ENCODE results near the gene TNNC2. TPM values are rescaled to one million over a fixed set of nuclear protein-coding genes. Genes with fewer than 3 reads are reported as not detected.

The TNNC2 gene
- total RNA-seq, 6 experiments from 2014 or later: not detected

DNA sequence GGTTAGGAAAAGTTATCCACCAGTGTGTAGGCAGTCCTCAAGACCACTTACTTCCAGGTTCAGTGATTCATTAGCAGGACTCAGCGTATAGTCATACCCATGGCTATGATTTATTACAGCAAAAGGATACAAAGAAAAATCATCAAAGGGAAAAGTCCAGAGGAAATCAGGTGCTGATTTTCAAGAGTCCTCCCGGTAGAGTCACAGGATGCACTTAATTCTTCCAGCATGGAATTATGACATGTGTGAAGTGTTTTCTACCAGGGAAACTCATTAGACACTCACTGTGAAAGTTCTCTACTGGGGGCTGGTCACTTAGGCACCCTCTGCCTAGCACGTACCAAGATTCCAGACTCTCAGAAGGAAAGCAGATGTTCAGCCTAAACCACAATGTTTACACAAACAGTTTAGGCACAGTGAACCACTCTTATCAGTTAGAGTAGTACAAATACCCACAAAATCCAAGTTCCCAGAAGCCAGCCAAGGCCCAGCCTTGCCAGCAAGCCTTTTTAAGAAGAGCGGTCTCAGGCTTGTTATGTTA, 45.7 kb downstream of the TNNC2 start:
- peaks cover 58% of the 10 kb centered on the region for H3K4me1 Mint-ChIP-seq (ENCODE audit: low read depth)
- TF ChIP-seq, protein P1, sequence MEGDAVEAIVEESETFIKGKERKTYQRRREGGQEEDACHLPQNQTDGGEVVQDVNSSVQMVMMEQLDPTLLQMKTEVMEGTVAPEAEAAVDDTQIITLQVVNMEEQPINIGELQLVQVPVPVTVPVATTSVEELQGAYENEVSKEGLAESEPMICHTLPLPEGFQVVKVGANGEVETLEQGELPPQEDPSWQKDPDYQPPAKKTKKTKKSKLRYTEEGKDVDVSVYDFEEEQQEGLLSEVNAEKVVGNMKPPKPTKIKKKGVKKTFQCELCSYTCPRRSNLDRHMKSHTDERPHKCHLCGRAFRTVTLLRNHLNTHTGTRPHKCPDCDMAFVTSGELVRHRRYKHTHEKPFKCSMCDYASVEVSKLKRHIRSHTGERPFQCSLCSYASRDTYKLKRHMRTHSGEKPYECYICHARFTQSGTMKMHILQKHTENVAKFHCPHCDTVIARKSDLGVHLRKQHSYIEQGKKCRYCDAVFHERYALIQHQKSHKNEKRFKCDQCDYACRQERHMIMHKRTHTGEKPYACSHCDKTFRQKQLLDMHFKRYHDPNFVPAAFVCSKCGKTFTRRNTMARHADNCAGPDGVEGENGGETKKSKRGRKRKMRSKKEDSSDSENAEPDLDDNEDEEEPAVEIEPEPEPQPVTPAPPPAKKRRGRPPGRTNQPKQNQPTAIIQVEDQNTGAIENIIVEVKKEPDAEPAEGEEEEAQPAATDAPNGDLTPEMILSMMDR (IDR thresholded peaks at IDR 0.05): no peak
- H3K4me3 Mint-ChIP-seq: peak overlapping the region; percentile 18
- H3K27me3 Mint-ChIP-seq (ENCODE audit: insufficient read depth): peaks cover 2% of the 10 kb centered on the region
- H3K36me3 Mint-ChIP-seq (ENCODE audit: low read depth): no peaks in the 10 kb centered on the region
- H3K27ac Mint-ChIP-seq: peak overlapping the region; percentile 96
- H3K9me3 Mint-ChIP-seq: no peaks in the 10 kb centered on the region
- peak; percentile 90 for DNase-seq

DNA sequence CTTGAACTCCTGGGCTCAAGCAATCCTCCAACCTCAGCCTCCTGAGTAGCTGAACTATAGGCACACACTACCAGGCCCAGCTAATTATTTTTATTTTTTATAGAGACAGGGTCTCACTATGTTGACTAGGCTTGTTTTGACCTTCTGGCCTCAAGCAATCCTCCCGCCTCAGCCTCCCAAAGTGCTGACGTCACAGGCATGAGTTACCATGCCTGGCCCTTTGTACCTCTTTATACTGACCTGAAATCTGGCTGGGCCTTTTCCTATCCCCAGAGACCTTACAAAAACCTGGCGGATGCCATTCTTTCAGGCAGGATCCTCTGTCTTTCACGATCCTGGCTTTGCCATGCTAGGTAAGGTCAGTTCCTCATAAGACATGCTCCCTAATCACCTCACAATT, 47.0 kb downstream of the TNNC2 start:
- TF ChIP-seq, protein P1 (IDR thresholded peaks at IDR 0.05): no peak
- DNase-seq: no peak
- Mint-ChIP-seq H3K4me1 (ENCODE audit: low read depth) (peaks cover 58% of the 10 kb centered on the region), H3K9me3 (no peaks in the 10 kb centered on the region), H3K27me3 (ENCODE audit: insufficient read depth) (peaks cover 5% of the 10 kb centered on the region), H3K4me3 (peak overlapping the region; percentile 44), H3K36me3 (ENCODE audit: low read depth) (no peaks in the 10 kb centered on the region), H3K27ac (peak overlapping the region; percentile 96)

DNA sequence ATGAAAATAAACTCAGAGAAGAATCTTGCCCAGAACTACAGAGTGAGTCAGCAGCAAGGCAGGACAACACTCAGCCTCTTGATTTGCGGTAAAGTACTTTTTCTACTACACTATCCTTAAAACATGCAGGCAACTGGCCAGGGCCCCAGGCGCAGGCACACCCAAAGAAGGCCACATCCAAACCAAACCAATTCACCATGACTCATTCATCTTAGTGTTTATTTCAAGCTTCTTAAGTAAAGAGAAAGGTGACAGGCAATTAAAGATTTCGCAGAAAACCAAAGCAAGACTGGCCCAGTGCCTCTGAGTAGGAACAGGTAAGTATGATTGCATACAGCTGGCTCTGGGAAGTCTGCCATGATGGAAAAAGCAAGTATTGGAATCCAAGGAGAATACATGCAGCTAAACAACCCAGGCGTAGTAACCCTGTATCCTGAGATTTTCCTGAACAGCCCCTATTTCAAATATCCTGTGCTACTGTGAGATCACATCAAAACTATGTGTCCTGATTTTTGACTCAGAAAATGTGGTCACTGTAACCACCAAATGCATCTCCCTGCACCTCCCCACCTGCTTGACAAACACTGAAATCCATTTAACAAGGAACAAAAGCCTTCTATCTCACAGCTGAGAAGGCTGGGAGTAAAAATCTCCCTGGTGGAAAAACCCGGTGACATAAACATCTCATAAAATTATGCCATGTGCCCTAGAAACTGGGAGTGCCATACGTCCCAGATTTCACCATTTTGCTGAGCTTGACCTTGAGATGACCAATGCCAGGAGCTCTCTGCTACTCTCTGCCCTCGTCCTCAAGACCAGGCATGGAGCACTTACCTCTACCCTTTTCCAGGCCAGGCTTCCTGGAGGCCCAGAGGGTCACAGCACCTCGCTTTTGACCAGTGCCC, 47.8 kb downstream of the TNNC2 start:
- Mint-ChIP-seq H3K27me3 (ENCODE audit: insufficient read depth) (peaks cover 10% of the 10 kb centered on the region), H3K9me3 (no peaks in the 10 kb centered on the region), H3K27ac (peak overlapping the region; percentile 96), H3K4me1 (ENCODE audit: low read depth) (peaks cover 58% of the 10 kb centered on the region), H3K4me3 (peak overlapping the region; percentile 51), H3K36me3 (ENCODE audit: low read depth) (no peaks in the 10 kb centered on the region)
- peak; percentile 99 for DNase-seq
- TF ChIP-seq, protein P1 (IDR thresholded peaks at IDR 0.05): no peak

DNA sequence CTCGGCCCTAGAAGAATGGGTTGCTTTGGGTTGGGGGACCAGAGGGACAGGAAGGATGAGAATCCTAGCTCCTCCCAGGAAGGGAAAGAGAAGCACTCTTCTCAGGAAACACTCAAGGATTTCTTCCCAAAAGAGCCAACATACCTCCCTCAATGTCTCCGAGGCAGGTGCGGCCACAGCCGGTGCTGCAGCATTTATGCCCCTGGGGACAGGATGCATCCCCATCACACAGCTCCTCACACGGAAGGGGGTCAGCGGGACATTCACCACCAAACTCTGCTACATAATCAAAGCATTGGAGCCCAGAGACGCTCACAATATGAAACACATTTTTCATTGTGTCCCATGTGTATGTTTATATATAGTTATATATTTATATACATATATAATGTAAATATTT, 50.2 kb downstream of the TNNC2 start:
- Mint-ChIP-seq H3K27me3 (ENCODE audit: insufficient read depth) (peaks cover 26% of the 10 kb centered on the region), H3K27ac (no peak overlapping the region), H3K4me3 (no peak overlapping the region), H3K9me3 (no peaks in the 10 kb centered on the region), H3K36me3 (ENCODE audit: low read depth) (no peaks in the 10 kb centered on the region), H3K4me1 (ENCODE audit: low read depth) (peaks cover 44% of the 10 kb centered on the region)
- TF ChIP-seq, protein P1 (IDR thresholded peaks at IDR 0.05): no peak
- DNase-seq: no peak

DNA sequence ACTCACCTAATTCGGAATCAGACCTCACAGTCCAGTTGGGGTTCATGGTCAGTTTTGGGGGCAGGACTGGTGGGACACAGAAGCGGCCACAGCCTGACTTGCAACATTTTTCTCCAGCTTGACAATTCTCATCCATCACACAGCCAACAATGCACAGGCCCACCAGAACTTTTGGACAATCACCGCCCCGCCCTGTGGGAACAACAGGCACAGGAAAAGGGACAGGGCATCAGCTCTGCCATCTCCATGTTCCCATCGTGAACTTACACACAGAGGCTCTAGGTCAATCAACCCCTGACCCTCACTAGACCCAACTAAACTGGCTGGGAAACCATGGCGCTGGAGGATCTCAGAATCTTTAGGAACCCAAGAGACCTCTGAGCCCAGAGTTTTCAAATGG, 51.7 kb downstream of the TNNC2 start:
- DNase-seq: no peak
- H3K27me3 Mint-ChIP-seq (ENCODE audit: insufficient read depth): peaks cover 28% of the 10 kb centered on the region
- H3K27ac Mint-ChIP-seq: no peak overlapping the region
- H3K4me1 Mint-ChIP-seq (ENCODE audit: low read depth): peaks cover 39% of the 10 kb centered on the region
- no peaks in the 10 kb centered on the region for H3K9me3 Mint-ChIP-seq
- no peak overlapping the region for H3K4me3 Mint-ChIP-seq
- no peaks in the 10 kb centered on the region for H3K36me3 Mint-ChIP-seq (ENCODE audit: low read depth)
- TF ChIP-seq, protein P1 (IDR thresholded peaks at IDR 0.05): no peak
